OCI-LY3 (cell line): ENCODE results near the gene DIO3.

Source experiments
- CTCF ChIP-seq: fragments of 200-600, 300-600 bp; sonication (generic); IDR thresholded peaks from 2 replicates; pipeline ENCODE4 v1.5.1; 2014; ENCODE audit warnings: antibody characterized with exemption, low read length, low read depth
- EZH2phosphoT487 ChIP-seq: fragments of 200-600 bp; shearing (Covaris generic); IDR thresholded peaks from 2 replicates; pipeline ENCODE4 v1.6.1; 2018; ENCODE audit warnings: antibody characterized with exemption, mixed run types, low read depth

DNA sequence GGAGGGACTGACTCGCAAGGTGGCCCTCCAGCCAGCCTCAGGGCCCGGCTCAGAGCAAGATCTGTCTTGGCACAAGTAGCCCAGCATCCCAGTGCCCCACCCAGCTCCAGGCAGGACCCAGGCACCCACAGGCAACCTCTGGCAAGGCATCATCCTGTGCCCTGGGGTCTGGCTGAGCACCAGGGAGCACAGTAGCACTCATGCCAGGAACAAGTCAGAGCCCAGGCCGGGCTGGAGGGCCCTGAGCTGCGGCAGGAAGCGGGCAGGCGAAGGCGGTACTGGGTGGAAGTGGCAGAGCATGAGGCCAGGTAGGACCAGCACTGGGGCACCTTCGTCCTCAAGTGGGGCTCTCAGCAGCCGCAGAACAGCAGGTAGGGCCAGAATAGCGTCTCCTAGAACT lies 5.2 kb upstream of the DIO3 start:
- TF ChIP-seq CTCF (no peak), EZH2phosphoT487 (no peak)
